GM10266 (cell line): ENCODE measurements around the gene RASL10A.

Experiments
- DNase-seq: peaks from one replicate; pipeline ENCODE4 v3.0.0; 2012; ENCODE audit errors: extremely low spot score
- TF ChIP-seq, protein P1 (sequence below): IDR thresholded peaks from 2 replicates; pipeline ENCODE4 v1.5.1; 2012; ENCODE audit warnings: mild to moderate bottlenecking, low read depth; ENCODE audit not compliant: control insufficient read depth, insufficient read depth; ENCODE audit errors: missing control alignments

Gene RASL10A

DNA sequence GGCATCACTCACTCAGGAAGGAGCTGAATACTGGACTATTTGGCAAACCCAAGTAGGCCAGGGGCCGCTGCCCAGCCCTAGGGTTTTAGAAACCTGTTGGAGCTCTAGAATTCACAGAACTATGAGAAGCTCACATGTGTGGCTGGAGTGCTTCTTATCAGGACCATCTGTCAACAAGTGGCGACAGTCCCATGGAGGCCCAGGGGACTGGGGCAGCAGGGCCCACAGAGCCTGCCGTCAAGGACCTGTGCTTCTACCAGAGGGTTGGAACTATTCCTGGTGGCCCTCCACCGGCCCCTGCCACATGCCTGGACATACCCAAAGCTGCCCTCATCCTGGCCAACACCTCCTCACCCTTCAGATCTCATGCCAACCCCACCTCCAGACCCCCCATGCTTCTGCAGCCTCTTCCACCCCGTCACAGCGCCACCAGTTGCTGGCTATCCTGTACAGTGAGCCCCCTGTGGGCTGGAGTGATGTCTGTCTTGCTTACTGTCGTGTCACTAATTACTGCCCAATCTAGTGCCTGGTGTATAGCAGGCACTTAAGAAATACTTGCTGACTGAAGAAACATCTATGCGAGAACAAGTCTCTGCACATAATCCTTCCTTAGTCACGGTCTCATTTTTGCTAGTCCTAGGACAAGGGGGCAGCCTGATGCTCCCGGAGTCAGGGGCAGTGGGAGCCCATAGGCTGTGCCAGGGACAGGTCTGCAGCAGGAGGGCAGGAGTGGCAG, 27.2 kb upstream of the RASL10A start:
- TF ChIP-seq, protein P1, sequence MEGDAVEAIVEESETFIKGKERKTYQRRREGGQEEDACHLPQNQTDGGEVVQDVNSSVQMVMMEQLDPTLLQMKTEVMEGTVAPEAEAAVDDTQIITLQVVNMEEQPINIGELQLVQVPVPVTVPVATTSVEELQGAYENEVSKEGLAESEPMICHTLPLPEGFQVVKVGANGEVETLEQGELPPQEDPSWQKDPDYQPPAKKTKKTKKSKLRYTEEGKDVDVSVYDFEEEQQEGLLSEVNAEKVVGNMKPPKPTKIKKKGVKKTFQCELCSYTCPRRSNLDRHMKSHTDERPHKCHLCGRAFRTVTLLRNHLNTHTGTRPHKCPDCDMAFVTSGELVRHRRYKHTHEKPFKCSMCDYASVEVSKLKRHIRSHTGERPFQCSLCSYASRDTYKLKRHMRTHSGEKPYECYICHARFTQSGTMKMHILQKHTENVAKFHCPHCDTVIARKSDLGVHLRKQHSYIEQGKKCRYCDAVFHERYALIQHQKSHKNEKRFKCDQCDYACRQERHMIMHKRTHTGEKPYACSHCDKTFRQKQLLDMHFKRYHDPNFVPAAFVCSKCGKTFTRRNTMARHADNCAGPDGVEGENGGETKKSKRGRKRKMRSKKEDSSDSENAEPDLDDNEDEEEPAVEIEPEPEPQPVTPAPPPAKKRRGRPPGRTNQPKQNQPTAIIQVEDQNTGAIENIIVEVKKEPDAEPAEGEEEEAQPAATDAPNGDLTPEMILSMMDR, result no peak
- DNase-seq, result no peak

DNA sequence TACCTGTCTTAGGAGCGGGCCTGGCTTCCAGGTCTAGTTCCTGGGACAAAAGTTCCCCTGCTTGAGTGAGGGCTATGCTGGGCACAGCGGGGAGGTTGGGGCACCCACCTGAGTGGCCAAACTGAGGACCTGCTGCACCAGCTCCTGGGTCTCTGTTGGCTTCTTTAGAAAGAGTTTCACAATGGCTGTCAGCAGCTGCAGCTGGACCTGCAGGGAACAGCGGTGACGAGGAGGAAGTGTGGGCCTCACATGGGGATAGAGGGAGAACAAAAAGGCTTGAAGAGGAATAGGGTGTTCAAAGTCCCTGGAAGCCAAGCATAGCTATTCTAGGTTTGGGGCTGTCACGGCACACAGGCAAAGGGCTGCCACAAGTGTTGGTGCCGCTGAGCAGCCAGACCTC, 26.7 kb upstream of the RASL10A start:
- TF ChIP-seq, protein P1, result no peak

DNA sequence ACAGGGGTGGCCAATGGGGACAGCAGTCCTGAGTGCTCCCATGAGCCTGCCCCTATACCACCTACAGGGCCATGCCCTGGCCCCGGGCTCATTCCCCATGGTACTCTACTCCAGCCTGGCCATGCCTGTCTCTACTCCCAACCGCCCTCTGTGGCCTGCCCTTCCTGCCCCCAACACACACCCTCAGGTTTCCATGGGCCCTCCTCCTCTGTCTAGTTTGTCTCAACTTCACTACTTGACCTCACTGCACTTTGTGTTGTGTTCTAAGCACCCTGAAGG, 26.3 kb upstream of the RASL10A start:
- TF ChIP-seq, protein P1, result no peak
- no peak for DNase-seq

More for the DNA sequence above, 26.7 kb upstream of the RASL10A start:
- DNase-seq, result no peak

DNA sequence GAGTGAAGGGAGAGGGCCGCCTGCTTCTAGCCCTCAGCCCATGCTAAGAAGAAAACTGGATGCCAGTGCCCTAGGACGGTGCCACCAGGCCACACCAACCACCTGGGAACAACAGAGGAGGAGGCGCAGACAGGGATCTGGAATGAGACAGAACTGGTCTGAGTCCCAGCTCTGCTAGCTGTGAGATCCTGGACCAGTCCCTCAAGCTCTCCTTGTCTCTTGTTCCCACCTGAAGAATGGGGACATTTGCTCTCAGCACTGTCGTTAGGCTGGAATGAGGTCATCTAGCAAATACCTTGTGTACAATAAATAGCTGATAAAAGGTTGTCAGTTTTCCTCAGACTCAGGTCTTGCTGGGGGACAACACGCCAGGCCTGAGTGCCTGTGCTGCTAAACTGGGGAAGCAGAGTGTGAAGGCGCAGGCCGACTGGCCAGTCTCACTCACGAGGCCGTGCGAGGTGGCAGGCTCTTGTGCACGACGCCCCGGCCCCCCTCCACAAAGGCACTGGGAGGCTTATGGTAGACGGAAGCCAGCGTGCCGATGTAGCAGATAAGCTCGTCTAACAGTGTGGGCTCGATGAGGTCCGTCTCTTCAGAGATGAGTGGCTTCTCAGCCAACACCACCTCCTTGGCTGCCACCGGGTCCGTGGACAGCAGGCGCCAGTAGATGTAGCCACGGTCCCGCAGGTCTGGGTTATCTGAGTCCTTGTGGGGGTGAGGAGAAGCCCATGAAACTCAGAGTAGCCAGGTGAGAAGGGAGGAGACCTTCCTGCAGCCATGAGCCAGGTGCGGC, 25.8 kb upstream of the RASL10A start:
- TF ChIP-seq, protein P1, result no peak
- no peak for DNase-seq

DNA sequence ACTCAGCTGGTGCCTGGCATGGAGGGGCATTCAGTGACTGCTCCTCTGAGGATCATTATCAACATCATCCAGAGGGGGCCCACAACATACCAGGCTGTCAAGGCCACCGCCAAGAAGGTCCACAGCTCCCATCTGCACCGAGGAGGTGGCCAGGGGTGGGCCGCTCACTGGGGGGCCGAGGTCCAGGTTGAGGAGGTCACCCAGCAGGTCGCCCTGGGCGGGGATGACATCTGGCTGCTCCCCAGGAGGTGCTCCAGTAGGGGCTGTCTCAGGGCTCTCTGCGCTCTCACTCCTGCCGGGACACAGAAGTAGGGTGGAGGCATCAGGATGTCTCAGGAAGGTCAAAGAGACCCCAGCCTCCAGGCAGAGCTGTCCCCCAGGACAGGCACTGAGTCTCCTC, 25.1 kb upstream of the RASL10A start:
- TF ChIP-seq, protein P1, result no peak
- no peak for DNase-seq

DNA sequence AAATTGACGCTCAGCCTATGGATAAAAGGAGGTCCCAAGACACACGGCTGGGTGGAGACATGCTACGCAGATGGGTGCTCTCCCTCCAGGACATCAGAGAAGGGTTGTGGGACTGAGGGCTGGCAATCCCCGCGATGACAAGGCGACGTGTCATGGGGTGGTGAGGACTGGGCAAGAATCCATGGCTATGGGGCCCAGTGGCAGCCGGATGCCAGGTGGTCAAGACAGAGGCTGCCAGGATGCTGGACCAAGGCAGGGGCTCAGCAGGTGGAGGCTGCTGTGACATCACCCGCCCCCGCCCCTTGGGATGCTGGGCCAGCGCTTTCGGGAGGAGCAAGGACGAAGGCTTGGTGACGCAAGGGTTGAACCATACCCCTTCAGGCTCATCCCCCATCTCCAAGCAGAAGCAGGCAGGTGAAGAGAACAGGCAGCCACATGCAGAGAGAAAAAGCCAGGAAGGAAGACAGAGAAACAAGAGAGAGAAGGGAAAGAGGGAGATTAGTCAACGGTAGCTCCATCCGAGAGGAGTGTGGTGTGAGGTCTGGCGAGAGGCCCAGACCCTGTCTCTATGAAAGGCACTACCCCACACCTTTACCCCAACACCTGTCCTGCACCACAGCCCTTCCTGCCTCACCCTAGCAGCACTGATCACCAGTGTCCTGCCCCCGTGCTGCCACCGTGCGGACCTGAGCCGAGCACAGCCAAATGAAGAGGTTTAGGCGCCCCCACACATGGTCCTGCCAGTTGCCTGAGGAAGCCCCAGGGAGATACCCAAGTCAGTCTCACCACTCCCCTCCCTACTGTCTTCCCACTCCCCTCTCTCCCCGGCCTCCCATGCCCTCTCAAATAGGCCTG, 24.1 kb upstream of the RASL10A start:
- no peak for DNase-seq
- TF ChIP-seq, protein P1, result no peak
